Stimulated activated CD8-positive, alpha-beta memory T cell treated with anti-CD3 and anti-CD28 coated beads, Interleukin-15, amount 100 ng/mL, for 48 hours (primary cell): Measurements from ENCODE around the gene SMG6.
A peak's percentile ranks its signal among the peaks of the same experiment; 100 is the strongest.

ENCODE experiments used
- DNase-seq, 2 donors: peaks; one replicate each; pipeline ENCODE4 v3.0.0-alpha.2; 2020; ENCODE audit warnings: low read depth in 2 of 2

The SMG6 gene

DNA sequence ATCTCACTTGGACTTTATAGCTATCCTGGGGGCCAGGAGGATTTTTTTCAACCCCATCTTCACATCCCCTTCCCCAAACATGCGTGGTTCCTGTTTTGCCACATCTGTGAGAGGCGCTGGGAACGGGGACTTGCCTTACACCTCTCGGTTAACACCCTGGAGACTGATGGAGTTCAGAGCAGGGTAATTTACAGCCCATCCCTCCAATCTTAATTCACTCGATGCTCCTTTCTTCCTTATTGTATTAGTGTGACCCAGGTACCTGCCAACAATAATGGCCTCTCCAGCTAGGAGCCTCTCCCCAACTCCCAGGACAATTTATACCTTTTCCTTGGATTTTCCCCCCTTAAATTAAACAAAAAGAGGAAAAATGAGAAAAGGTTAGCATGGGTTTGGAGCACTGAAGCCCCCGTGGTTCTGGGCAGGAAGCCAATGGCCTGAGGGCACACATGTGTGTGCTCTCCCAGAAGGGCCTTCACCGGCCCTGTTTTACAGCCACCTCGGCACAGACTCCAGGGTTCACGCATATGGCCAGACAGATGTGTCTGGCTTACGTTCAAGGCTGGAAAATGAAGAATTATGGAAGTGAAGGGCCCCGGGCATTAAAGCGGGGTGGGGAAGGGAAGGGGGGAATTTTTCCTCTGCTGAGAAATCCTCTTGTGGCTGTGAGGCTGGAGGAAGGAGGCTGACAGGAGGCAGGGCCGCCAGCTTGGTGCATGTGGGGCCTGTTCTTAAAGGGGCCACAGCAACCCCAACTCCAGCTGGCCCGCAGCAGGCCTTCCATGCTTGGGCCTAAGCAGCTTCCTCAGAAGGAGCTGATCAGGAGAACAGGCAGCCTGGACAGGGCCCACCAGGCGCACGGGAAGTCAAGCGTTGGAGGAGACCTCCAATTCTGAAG lies 227.2 kb downstream of the SMG6 start:
- no peak for DNase-seq

DNA sequence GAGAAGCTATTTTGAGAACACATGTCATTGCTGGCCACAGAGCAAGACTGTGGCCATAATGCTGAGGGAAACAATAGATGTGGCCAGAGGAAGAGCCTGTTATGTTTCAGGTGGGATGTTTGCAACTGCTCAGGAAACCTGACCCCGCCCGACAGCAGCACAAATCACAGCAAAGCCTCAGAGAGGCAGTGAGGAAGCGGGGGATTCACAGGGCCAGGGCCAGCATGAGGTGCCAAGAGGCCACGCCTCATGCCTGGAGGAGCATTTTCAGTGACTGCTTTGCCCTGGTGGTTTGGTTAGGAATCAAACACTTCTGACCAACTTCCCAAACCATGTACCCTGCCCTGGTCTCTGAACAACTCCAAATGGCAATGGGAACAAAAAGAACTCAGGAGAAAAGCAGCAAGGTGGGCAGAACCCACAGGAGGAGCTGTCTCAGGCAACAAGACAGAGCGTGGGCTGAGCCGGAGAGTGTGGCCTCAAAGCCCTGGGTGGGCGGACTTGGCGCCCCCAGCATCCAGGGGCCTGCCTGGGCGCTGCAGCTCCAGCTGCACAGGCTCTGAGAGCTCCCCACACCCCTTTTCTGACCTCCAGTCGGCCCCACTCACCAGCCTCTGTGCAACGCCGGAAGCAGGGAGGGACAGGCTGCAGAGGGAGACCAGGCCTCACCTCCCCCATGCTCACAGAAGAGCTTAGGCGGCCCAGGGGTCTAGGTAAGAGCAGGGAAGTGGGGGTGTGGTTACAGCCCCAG lies 228.1 kb downstream of the SMG6 start:
- no peak for DNase-seq

DNA sequence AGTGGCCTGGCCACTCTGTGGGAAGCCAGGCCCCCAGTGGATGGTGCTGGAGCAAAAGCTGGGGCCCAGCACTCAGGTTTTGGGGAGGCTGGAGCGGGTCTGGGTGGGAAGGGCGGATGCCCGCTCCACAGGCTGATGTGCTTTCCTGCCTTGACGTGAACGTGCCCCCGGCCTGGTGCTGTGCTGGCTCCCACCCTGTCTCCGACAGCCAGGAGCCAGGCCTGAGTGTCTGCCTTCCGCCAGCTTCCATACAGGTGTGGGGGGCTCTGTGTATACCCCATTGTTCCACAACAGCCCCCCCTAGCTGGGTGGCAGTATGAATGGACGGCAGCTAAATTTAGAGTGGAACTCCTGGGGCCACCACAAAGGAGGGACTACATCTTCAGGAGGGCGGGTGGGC lies 228.7 kb downstream of the SMG6 start:
- DNase-seq = no peak

DNA sequence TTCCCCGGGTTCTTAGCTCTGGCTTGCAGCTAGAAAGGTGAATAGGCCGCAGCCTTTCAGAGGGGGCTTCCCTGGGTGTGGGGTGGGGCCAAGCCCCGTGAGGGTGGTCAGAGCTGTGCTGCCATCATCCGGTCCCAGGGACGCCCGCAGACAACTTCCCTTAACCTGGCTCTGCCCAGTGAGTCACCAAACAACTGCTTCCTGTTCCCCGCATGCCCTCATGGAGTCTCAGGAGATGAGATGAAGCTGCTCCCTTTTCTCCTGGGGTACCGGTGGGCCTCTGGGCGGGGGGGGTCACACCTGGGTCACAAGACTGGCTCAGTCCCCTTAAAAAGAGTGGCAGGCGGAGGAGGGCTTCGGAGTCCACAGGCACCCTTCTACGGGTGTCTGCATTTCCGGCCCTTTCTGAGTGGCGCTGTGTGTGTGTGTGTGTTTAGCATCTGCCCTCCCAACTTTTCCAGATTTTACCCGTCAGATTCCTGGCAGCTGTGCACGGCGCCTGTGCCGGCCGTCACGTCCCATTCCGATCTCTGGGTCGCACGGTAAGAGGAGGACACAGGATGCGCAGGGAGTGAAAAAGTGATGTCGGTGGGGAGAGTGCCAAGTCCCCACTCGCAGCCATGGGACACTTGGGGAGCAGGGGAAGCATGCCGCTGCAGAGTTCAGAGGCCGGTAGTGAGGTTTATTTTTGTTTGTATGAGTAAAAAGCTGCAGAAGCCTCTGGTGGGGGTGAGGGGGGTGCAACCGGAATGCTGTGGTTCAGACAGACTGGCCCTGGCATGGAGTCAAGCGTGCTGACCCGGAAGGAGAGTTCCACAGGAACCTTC lies 231.9 kb downstream of the SMG6 start:
- no peak for DNase-seq

DNA sequence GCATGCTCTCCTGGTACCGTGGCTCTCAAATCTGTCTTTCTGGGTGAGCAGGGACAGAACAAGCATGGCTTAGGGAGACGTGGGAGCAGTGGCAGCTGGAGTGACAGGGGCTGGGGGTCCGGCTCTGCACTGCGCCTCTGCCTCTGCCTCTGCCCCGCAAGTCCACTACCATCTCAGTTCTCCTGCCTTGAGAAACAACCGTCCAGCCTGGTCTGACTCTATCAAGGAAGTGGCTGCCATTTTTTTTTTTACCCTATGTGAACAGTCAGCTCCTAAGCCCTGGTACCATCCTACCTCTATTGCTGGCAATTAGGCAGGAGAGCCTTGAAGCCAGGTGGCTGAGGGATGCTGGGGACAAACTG lies 232.6 kb downstream of the SMG6 start:
- no peak for DNase-seq

DNA sequence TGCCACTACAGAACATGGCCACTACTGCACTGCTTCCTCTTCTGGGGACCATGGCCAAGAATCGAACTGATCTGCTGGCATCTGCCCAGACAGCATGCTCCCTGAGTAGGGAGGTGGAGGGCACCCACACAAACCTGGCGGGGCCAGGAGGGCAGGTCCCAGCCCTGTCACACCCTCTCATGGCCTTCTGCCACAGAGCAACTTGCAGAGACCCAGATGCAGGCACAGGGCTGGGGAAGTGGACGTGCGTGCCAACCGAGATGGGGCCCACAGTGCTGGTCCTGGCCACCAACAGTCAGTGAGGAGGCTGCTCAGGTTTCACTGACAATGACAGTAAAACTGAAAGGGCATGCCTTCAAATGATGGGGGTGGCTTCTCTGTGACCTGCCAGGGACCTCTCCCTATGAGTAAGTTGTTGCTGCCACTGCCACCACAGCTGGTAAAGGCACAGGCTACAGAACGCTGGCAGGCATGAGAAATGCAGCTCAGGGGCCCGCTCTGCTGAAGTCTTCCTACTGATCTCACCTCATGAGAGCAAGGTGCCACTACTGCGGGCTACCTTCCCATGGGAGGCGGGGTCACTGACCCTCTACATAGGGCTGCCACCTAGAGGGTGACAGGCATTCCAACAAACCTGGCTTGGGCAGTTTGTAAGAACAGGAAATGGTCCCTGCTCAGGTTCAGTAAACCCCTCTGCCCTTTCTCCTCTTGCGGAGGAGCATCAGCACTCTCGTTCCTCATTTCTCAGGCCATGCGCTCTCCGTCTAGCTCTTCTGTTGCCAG lies 233.2 kb downstream of the SMG6 start:
- peak; percentile 75 to 77 for DNase-seq

DNA sequence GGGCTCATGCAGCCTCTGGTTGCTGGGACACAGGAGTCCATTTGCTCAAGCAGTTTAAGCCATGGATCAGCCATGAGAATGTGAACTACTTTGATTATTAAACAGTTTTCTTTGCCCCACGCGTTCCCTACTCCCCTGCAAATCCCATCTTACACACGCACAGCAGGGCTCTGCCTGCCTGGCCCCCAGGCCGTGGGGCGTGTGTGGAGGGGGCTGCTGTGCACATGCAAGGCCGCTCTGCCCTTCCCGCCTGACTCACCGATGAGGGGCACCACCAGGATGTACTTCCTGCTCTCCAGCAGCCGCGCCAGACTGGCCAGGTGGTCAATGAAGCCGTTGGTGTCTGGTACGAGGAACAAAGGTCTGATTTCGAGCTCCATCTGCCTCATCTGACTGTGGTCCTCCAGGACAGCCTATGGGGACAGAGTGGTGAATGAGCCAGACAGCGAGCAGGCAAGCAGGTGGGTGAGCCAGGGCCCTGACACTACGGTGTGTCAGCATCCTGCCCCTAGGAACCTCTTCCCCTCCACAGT lies 235.0 kb downstream of the SMG6 start:
- DNase-seq = peak in 1 of 2 donors; percentile 46

DNA sequence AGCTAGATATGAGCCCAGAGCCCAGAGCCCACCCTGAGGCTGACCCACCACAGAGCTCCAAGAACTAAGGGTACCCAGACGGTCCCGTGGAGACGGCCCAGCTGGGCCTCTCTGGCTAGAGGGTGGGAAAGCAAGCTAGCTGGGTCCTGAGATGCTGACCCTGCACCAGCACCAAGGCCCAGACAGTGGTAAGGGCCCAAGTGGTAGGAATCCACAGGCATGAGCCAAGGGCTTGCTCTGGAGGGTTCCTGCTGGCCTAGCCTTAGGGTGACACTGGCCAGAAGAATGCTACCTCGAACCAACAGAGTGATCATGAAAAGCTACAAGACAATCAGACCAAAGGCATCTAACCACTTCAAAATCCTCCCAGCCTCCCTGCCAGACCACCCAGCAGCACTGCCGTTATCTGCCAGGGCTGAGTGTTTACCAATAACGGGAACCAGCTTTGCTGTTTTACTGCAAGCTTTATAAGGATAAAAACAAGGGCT lies 235.5 kb downstream of the SMG6 start:
- DNase-seq = no peak

DNA sequence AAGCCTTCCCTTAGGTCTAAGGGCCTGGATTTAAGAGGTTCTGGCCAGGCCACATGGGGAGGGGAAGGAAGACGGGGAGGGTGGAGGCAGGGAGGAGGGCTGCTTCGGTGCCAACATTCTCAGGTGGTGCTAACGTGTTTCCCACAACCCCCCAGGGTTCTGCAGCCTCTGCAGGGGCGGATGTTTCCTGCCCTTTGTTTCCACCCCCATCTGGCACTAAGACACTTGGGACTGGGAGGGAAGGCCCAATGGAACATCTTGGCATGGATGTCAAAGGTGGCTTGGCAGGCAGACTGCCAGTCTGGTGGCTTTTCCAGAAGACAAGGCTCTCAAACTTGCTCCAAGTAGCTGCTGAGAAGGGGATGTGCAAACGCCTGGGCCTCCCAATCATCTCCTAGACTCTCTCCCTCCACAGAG lies 236.0 kb downstream of the SMG6 start:
- no peak for DNase-seq

DNA sequence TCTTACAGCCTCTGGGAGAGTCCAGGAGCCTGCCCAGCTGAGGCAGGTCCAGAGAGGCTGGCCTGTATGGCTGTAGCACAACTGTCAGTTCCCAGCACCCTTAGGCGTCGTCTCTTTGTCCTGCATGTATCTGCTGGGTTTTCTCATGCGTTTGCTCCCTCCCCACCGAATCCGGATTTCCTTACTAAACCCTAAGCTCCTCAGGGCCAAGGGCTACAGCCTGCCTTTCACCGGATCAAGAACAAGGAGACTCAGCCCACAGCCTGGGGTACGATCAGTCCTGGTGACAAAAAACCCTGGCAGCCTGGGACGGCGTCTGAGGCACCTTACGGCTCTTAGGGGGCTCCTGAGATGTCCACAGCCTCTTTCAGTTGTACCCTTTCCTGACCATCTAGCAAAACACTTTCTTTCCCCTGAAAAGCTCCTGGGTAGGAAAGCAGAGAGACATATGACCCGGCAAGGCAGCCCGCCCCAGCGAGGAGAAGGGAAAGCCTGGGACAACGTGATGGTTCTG lies 236.5 kb downstream of the SMG6 start:
- no peak for DNase-seq

DNA sequence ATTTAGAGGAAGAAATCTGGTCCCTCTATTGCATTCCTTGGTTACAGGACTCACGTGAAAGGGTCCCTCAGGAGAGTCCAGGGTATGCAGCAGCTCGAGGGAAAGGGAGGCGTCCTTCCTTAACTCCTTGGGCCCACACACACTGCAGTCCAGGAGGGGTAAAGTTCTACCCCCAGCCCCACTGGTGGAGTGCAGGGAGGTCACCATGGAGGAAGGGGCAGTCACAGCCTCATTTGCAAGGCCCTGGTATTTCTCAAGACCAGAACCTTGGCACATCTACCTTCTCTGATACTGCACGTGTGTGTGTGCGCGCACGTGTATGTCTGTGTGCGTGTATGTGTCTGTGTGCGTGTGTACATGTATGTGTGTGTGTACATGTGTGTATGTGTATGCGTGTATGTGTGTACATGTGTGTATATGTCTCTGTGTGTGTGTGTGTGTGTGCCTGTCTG lies 237.6 kb downstream of the SMG6 start:
- DNase-seq = no peak

DNA sequence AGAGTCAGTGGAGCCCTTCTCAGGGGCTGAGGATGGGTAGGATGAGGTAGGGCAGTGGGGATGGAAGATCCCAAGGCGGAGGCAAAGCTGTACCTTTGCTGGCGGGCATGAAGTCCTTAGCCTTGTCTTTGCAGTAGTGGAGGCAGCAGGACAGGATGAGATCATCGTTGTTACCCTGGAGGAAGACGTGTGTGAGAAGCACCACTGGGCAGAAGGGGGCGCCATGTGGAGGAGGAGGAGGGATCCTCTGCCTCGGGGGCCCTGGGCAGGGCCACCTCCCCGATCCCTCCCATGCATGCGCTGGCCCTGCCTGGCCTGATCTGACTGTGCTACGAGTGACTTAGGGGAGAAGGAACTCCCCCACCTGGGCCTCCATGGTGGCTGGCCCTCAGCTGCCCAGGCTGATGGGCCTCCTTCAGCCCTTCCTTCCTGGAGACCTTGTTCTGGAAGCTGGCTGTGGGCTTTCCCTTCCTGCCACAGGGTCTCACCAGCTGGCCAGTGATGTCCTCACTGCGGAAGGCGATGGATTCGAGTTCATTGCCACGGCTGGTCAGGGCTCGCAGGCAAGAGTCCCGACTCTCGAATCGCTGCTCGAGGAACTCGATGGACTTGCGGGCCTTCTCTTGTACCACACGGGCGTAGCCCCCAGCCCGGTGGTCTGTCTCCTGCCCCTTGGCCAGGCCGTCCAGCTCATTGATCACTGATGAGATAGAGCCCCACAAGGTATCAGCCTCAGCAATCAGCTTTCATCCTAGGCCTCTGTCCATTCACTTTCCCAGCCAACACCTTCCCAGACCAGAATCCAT lies 238.4 kb downstream of the SMG6 start:
- peak in 1 of 2 donors; percentile 62 for DNase-seq

DNA sequence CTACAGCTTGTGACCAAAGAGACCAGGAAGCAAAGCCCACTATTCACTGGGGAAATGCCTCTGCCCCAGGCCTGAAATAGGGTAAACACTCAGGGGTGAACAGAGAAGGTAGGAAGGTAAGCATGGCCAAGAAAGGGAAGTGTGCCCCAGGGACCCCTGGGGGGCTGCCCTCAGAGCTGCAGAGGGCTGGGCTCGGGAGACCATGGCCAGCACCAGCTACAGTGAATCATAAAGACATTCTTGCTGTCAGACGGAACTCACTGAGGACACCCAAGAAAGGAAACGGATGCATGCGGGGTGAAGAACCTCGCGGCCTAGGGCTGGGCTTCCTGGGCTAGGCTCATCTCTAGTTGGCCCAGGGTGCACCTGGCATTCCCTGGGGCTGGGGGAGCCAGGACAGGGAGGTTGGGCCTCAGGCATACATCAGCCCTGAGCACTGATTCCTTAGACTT lies 239.0 kb downstream of the SMG6 start:
- no peak for DNase-seq

DNA sequence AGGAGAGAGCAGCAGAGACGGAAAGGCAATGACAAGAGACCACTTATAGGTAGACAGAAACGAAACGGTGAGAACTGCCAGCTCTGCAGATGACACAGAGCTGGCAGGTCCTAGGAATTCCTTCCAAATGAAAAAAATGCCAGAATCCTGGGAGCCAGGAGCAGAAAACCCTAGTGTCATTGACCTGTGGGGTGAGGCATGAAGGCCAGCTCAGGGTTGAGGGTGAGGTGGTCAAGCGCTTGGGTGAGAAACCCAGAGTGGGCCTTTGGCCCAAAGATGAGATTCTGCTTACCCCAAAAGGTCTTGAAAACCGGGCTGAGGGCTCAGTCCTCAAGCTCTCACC lies 239.5 kb downstream of the SMG6 start:
- DNase-seq = no peak

DNA sequence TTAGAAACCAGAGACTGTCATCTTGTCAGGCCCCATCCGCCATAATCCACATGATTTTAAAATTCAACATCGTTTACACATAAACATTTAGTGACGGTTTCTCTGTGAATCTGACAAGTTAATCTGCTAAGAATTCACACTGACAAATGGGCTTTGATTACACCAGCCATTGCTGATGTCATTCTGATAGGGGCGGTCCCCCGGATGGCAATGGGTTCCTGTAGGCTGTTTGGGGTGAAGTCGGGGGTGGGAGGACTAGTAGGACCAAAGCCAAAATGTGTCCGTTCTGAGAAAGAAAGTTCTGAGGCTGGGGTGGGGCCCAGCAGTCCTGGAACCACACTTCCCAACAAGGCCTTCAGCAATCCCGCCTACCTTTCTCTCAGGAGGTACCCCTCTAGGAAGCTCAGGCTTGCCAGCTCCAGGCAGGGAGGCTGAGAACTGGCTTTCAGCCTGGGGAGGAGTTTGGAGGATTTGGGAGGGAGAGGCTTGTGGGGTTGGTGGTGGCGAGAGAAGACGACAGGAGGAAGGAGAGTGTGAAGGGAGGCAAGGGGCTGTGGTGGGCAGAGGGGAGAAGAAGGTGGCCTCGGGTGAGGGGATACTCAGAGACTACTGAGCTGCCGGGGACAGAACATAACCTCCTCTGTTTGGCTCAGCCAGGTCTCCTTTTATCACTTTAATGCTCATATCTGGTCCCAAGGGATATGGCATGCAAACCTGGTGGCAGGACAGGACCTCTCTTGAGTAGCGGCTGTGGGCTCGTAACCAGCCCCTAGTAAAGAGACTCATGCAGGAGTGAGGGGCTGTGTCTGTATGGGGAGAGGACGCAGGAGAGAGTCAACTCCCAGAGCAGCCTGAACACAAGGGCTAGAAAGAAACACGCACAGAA lies 240.1 kb downstream of the SMG6 start:
- DNase-seq = no peak

DNA sequence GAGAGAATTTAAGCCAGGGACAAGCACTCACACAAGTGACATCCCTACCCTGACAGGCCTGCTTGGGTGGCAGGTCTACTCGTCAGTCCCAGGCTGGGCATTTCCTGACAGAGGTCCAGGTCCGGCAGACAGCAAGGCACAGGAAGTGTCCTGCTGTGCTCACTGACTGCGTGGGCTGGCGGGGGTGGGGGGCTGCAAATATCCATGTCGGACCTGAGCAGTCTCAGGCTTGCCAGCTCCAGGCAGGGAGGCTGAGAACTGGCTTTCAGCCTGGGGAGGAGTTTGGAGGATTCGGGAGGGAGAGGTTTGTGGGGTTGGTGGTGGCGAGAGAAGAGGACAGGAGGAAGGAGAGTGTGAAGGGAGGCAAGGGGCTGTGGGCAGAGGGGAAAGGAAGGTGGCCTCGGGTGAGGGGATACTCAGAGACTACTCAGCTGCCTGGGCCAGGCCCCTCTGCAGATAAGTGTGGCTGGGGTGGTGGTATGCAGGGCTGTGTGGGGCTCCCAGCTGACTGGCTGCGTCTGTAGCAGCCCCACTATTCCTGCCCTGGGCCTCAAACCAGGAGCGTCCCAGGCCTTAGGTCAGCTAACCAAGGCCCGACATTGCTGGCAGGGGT lies 240.9 kb downstream of the SMG6 start:
- DNase-seq = no peak

DNA sequence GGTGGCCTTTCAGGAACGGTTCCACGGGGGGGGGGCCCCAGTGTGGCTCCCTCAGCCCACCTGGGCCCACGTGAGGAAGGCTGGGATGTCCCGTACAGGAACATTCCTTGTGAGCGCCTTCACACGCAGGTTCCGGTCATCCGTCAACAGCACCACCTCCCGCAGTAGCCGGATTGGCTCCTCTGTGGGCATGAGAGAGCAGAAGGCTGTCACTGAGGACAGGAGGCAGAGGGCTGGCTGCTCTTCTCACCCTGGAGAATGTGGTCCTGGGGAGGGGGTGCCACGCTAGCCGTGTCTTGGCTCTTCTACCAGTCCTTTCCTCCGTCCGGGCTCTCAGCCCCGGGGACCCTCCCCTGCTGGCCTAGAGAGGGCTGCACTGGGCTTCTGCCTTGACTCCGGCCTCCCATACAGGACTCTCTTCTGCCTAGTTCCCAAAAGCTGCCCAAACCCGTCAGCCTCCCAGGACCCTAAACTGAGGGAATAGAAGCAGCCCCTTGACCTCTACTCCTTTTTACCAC lies 242.1 kb downstream of the SMG6 start:
- DNase-seq = no peak
